Inflammatory macrophage treated with lipopolysaccharide for 4 hours (primary cell): ENCODE results near the gene RAB40B.

ENCODE experiments used
- DNase-seq: peaks from one replicate; pipeline ENCODE4 v3.0.0-alpha.2; 2020

Gene RAB40B

GRCh38 chr17:82691714-82692113 is 6.8 kb downstream of the RAB40B start:
- DNase-seq: no peak

- DNase-seq: no peak
Measured at GRCh38 chr17:82690786-82691489, 7.6 kb downstream of the RAB40B start.

DNA sequence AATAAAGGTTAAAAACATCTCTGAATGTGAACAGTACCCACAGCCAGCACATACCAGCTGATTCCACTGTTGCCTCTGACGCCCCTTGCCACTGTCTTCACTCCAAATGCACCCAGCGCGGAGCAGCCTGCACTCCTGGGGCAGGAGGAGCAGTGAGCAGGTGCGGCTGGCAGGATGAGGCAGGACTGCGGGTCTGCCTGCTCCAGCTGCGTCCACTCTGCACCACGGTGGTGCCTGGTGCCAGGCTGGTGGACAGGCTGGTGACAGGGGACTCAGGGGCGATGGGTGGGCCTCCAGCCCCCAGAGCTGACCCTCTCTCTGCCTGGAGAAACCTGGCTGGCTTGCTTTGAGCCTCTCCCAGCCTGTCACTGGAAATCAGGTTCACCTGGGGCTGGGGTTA is 9.4 kb downstream of the RAB40B start:
- no peak for DNase-seq

GRCh38 chr17:82687871-82688270 is 10.6 kb downstream of the RAB40B start:
- DNase-seq: no peak

DNA sequence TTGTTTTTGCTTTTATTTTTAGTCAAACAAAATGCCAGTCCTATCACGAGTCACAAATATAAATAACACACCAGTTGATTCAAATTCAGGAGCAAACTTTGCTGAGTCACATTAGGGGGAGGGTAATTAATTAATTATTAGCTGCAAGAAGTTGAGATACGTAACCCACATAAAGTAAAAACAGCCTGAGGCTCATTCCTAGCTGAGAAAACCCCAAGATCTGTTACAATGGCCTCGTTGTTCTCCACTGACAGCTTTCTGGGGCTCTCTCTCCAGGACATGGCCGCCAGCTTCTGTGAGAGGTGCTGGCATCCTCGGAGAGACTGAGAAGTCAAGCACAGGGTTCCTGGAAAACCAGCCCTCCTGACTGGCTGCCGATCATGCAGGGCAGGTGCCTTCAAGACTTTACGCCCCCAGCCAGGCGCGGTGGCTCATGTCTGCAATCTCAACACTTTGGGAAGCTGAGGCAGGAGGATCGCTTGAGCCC is 11.1 kb downstream of the RAB40B start:
- no peak for DNase-seq

GRCh38 chr17:82686366-82687324 is 11.9 kb downstream of the RAB40B start:
- no peak for DNase-seq

DNA sequence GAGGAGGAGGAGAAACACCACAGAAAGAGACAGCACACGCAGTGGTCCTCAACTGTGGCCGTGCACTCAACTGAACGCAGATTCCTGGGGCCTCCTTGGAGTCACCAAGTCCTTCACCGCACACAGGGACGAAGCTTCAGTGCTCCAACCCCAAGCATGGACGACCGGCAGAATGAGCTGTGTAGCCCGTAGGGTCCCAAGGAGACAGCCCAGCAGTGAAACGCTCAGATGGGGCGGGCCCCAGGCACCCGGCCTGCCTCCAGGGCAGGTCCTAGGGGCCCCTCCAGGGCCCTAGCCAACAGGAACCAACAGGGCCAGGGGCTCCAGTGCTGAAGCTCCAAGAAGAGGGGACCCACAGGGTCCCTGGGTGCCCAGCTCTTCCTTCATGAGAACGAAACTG is 13.2 kb downstream of the RAB40B start:
- DNase-seq: no peak

GRCh38 chr17:82684228-82684841 is 14.2 kb downstream of the RAB40B start:
- DNase-seq: no peak

DNA sequence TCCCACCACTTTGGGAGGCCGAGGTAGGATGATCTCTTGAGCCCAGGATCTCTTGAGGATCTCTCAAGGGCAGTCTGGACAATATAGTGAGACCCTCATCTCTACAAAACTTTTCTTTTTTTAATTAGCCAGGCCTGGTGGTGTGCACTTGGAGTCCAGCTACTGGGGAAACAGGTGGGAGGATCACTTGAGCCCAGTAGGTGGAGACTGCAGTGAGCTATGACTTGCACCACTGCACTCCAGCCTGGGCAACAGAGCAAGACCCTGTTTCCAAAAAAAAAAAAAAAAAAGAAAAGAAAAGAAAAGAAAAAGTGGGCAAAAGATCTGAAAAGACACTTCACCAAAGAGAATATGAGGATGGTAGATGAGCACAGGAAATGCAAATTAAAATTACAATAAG is 15.0 kb downstream of the RAB40B start:
- no peak for DNase-seq

DNA sequence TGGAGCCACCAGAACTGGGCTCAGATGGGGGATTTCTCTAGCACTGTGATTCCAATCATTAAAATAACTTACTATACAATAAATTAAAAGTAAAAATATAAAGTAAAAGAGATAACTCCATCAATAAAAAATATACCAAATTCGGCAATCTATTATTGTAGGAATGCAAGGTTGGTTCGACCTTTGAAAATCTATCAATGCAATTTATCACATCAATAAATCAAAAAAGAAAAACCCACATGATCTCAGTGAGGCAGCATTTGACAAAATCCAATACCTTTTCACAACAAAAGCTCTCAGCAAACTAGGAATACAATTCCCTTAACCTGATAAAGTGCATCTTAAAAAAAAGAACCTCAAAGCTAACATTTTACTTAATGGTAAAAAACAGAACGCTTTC is 17.0 kb downstream of the RAB40B start:
- no peak for DNase-seq

DNA sequence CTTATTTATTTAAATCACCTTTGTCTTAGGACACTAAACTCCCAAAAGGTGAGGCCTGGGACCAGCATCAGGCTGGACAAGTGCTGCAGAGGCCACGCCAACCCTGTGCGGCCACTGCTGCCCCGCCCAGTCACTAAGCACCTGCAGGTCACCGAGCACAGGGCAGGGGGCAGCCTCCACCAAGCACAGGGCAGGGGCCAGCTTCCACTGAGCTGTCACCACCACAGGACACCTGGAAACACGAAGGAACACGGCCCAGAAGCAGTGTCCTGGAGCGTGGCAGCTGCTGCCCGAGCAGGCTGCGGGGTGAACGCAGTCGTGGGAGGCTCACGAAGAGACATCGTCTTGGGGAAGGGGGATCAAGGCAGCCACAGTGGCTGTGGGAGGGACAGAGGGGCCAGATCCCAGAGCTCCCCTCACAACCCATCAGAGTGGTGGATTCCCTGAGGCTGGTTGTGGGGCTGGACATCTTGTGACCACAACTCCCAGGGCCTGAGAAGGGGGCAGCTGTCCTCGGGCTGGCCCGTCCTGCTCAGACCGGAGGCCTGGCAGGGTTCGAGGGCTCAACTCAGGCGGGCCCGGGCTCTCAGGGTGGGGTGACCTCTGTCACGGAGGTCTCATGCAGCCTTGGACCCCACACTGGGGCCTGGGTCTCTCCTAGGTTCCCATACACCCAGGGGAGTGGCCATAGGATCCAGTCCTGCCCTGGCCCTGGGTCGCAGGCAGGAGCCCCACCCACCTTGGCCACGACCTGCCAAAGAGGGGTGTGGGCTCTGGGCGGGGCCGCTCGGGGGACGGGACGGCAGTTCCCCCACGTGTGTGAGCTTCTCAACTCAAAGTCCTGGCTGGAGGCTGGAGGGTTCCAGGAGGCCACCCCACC is 18.7 kb downstream of the RAB40B start:
- no peak for DNase-seq

- DNase-seq: no peak
Measured at GRCh38 chr17:82678265-82678891, 20.1 kb downstream of the RAB40B start.

DNA sequence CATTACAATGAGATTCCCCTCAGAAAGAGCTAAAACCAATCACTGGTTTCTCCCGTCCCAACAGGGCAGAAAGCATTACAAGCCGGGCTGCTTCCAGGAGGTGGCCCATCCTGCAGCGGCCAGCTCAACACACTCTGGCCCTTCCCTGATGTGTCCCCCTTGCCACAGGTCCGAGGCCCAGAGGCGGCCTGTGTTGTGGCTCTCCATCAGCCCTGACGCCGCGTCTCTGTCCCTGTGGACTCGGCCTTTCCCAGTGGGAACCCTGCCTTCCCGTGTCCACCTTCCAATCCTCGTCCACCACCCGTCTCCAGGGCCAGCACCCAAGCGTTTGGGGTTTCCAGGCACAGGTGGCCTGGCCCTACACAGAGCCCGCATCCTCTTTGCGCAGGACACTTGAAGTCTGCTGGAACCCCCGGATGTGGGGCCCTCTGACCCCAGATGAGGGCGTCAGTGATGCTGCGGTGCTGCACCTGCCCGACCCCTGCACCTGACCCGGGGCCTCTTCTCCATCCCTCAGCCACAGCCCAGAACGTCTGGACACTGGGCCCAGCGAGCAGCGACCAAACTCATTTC is 21.1 kb downstream of the RAB40B start:
- no peak for DNase-seq

GRCh38 chr17:82675476-82676245 is 22.8 kb downstream of the RAB40B start:
- no peak for DNase-seq

DNA sequence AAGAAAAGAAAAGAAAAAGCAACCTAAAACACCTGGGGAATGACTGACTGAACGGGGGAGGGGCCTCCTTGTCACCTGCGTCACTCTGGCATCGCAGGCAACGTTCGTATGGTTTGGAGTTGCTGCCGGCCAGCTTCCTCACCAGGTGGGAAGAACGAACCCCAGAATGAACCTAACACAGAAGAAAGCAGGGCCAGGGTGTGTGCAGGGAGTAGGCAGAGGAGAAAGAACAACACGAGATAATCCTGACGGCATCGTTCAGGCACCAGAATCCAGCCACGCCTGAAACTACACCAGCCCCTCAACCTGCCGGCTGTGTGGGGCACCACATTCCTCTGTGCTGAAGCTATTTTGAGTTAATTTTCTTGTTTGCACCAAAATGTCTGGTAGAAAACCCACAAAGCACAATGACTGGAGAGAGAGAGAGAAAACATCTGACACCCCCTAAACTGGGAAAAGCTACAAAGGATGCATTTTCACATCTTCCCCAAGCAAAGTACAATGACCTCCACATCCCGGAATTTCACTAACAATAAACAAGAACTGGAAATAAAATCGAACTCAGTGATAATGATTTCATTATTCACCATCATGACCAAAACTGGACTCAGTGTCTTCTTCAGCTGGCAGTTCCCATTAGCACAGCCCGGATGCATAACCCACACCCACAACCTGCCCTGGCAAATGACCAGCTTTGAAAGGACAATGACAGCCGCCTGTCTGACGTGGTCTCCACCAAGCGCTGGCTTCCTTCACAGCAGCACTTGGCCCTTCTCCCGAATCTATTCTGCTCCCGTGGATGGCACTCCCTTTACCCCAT is 23.6 kb downstream of the RAB40B start:
- no peak for DNase-seq

- DNase-seq: no peak
Measured at GRCh38 chr17:82670661-82671450, 27.6 kb downstream of the RAB40B start.

GRCh38 chr17:82668631-82669099 is 29.8 kb downstream of the RAB40B start:
- DNase-seq: peak; percentile 80

DNA sequence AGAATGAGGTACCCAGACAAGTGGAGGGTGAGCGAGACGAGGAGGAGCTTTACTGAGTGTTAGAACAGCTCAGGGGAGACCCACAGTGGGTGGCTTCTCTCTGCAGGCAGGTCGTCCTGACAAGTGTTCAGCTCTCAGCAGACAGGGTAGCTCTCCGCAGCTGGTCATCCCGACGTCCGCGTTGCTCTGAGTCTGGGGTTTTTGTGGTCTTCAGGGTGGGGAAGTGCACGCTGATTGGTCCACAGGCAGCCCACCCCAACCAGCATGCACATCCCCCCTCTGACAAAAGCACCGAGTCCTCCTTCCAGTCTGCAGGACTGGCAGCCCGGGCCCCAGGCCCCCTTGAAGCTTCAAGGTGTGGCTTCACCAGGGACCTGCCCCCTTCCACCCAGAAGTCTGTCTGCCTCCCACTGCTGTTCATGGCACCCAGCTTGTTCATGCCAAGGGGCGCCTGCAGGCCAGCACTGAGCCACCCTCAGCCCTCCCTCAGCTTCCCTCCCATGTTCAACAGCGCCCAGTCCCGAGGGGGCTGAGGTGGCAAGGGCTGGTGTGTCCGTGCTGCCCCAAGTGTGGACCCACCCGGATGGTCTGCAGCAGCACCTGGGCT is 30.4 kb downstream of the RAB40B start:
- no peak for DNase-seq

DNA sequence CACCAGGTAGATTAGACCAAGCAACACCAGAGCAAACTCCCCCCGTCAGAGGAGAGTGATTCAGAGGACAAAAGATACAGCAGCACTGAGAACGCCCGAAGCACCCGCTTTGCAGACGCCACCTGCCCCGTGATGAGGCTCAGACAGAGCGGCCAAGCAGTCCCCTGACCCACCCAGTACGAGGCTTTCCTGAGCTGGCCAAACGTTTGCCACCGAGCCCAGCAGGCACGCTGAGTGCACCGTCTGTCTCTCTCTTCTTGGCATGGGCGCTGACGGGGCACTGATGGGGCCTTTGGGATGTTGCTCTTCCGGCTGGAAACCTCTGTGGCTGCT is 30.9 kb downstream of the RAB40B start:
- DNase-seq: no peak
